SU-DHL-6 (cell line): ENCODE data around the gene SRF.
A peak's percentile ranks its signal among the peaks of the same experiment; 100 is the strongest.

Experiments
- H2AFZ ChIP-seq: fragments of 200-600 bp; sonication (generic); 2 replicates; pipeline ENCODE4 v1.6.1; 2014; ENCODE audit warnings: low read depth, mild to moderate bottlenecking, moderate library complexity, mixed read lengths, antibody characterized with exemption, low read length; ENCODE audit not compliant: severe bottlenecking
- H3F3A ChIP-seq: fragments of 200-600 bp; shearing (Covaris generic); 2 replicates; pipeline ENCODE4 v1.6.0; 2016; ENCODE audit warnings: antibody characterized with exemption, mild to moderate bottlenecking; ENCODE audit not compliant: insufficient read depth
- H3K27ac ChIP-seq: fragments of 200-600 bp; sonication (generic); 2 replicates; pipeline ENCODE4 v1.5.1; 2016; ENCODE audit warnings: low read depth, mild to moderate bottlenecking, low read length, moderate library complexity, mixed read lengths
- H3K27me3 ChIP-seq: fragments of 200-600 bp; sonication (generic), shearing (Covaris generic); 2 replicates; pipeline ENCODE4 v1.6.0; 2014; ENCODE audit warnings: mild to moderate bottlenecking, low read length
- H3K36me3 ChIP-seq: fragments of 200-600 bp; sonication (generic); 2 replicates; pipeline ENCODE4 v1.6.1; 2014; ENCODE audit warnings: mild to moderate bottlenecking, low read length, mixed read lengths
- H3K4me2 ChIP-seq: fragments of 300-600, 200-600 bp; shearing (Covaris generic), sonication (generic); 2 replicates; pipeline ENCODE4 v1.6.0; 2014; ENCODE audit warnings: low read length, low read depth, mild to moderate bottlenecking; ENCODE audit not compliant: poor library complexity, severe bottlenecking
- H3K4me3 ChIP-seq: fragments of 200-600 bp; sonication (generic); 2 replicates; pipeline ENCODE4 v1.5.1; 2014; ENCODE audit warnings: antibody characterized with exemption, low read length, mild to moderate bottlenecking, mixed read lengths; ENCODE audit not compliant: insufficient read depth, poor library complexity, severe bottlenecking
- H3K79me2 ChIP-seq: fragments of 200-600 bp; sonication (generic); 2 replicates; pipeline ENCODE4 v1.6.1; 2014; ENCODE audit warnings: mild to moderate bottlenecking, low read length, moderate library complexity; ENCODE audit not compliant: insufficient read depth
- H3K9ac ChIP-seq: fragments of 200-600 bp; sonication (generic); 2 replicates; pipeline ENCODE4 v1.7.0; 2014; ENCODE audit warnings: mild to moderate bottlenecking, low read length
- H3K9me2 ChIP-seq: fragments of 200-600 bp; sonication (generic); replicated peaks from 2 replicates; pipeline ENCODE4 v1.6.1; 2014; ENCODE audit warnings: low read length; ENCODE audit not compliant: insufficient read depth
- H3K9me3 ChIP-seq: fragments of 200-600 bp; sonication (generic); 2 replicates; pipeline ENCODE4 v1.6.1; 2014; ENCODE audit warnings: low read length, mixed read lengths; ENCODE audit not compliant: insufficient read depth
- H4K20me1 ChIP-seq: fragments of 200-600 bp; sonication (generic); 2 replicates; pipeline ENCODE4 v1.6.1; 2014; ENCODE audit warnings: low read depth, mild to moderate bottlenecking, antibody characterized with exemption, low read length, moderate library complexity, mixed read lengths
- EZH2phosphoT487 ChIP-seq: fragments of 200-600 bp; sonication (generic), shearing (Covaris generic); conservative IDR thresholded peaks from 2 replicates; pipeline ENCODE4 v1.6.1; 2018; ENCODE audit warnings: mild to moderate bottlenecking, antibody characterized with exemption, low read length, moderate library complexity, mixed read lengths
- TF ChIP-seq, protein P1 (sequence below): fragments of 200-600 bp; sonication (generic); IDR thresholded peaks from one replicate; pipeline ENCODE4 v1.5.1; 2017; ENCODE audit warnings: antibody characterized with exemption, mild to moderate bottlenecking, low read length, moderate library complexity; ENCODE audit not compliant: insufficient read depth, poor library complexity, severe bottlenecking

The SRF gene

DNA sequence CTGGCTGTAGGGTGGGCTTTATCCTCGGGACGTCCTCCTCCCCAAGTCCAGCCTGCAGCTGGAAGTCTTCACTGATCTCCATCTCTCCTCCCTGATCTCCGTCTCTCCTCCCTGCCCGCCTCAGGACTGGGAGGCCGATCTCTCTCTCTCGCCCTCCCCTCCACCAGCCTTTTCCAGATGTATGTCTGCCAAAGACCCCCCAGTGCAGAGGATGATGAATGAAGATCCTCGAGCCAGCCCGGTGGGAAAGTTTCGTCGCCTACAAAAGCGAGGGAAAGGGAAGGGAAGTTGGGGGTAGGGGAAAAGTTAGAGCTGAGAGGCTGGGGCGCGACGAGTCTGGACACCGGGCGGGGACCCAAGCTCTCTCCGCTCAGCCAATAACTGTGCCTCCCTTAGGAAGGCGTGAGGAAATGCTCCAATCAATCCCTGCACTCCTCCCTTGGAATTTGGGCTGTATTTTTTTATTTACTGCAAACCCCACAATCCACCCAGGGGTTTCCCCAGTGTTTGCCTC lies 595 bp upstream of the SRF start:
- no peaks in the 10 kb centered on the region for H3K27me3 ChIP-seq
- TF ChIP-seq, protein P1, sequence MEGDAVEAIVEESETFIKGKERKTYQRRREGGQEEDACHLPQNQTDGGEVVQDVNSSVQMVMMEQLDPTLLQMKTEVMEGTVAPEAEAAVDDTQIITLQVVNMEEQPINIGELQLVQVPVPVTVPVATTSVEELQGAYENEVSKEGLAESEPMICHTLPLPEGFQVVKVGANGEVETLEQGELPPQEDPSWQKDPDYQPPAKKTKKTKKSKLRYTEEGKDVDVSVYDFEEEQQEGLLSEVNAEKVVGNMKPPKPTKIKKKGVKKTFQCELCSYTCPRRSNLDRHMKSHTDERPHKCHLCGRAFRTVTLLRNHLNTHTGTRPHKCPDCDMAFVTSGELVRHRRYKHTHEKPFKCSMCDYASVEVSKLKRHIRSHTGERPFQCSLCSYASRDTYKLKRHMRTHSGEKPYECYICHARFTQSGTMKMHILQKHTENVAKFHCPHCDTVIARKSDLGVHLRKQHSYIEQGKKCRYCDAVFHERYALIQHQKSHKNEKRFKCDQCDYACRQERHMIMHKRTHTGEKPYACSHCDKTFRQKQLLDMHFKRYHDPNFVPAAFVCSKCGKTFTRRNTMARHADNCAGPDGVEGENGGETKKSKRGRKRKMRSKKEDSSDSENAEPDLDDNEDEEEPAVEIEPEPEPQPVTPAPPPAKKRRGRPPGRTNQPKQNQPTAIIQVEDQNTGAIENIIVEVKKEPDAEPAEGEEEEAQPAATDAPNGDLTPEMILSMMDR = no peak
- no peak for TF ChIP-seq EZH2phosphoT487
- no peaks in the 10 kb centered on the region for H3K9me2 ChIP-seq
- peaks cover 25% of the 10 kb centered on the region for H3F3A ChIP-seq
- H3K9me3 ChIP-seq = no peaks in the 10 kb centered on the region
- peak overlapping the region; percentile 30; the same call in 1 of the 2 replicates for H3K27ac ChIP-seq
- H3K9ac ChIP-seq = peak overlapping the region; percentile 90
- H3K79me2 ChIP-seq = peaks cover 24% of the 10 kb centered on the region
- peak overlapping the region; percentile 69 for H3K4me2 ChIP-seq
- H3K36me3 ChIP-seq = peaks cover 7% of the 10 kb centered on the region
- H2AFZ ChIP-seq = peak overlapping the region; percentile 50
- H3K4me3 ChIP-seq = peak overlapping the region; percentile 56
- peaks cover 5% of the 10 kb centered on the region; the same call in 1 of the 2 replicates for H4K20me1 ChIP-seq

DNA sequence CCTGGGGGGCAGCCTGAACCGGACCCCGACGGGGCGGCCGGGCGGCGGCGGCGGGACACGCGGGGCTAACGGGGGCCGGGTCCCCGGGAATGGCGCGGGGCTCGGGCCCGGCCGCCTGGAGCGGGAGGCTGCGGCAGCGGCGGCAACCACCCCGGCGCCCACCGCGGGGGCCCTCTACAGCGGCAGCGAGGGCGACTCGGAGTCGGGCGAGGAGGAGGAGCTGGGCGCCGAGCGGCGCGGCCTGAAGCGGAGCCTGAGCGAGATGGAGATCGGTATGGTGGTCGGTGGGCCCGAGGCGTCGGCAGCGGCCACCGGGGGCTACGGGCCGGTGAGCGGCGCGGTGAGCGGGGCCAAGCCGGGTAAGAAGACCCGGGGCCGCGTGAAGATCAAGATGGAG lies 636 bp downstream of the SRF start:
- H3K27ac ChIP-seq = peak overlapping the region; percentile 68
- peaks cover 12% of the 10 kb centered on the region for H3K36me3 ChIP-seq
- peaks cover 25% of the 10 kb centered on the region for H3F3A ChIP-seq
- H3K79me2 ChIP-seq = peaks cover 28% of the 10 kb centered on the region
- H4K20me1 ChIP-seq = peaks cover 5% of the 10 kb centered on the region; the same call in 1 of the 2 replicates
- H3K9me3 ChIP-seq = no peaks in the 10 kb centered on the region
- H3K27me3 ChIP-seq = no peaks in the 10 kb centered on the region
- H3K4me2 ChIP-seq = peak overlapping the region; percentile 77
- TF ChIP-seq, protein P1 = no peak
- TF ChIP-seq EZH2phosphoT487 = no peak
- peak overlapping the region; percentile 90 for H3K9ac ChIP-seq
- peak overlapping the region; percentile 14 for H2AFZ ChIP-seq
- H3K4me3 ChIP-seq = peak overlapping the region; percentile 91
- H3K9me2 ChIP-seq = no peaks in the 10 kb centered on the region

DNA sequence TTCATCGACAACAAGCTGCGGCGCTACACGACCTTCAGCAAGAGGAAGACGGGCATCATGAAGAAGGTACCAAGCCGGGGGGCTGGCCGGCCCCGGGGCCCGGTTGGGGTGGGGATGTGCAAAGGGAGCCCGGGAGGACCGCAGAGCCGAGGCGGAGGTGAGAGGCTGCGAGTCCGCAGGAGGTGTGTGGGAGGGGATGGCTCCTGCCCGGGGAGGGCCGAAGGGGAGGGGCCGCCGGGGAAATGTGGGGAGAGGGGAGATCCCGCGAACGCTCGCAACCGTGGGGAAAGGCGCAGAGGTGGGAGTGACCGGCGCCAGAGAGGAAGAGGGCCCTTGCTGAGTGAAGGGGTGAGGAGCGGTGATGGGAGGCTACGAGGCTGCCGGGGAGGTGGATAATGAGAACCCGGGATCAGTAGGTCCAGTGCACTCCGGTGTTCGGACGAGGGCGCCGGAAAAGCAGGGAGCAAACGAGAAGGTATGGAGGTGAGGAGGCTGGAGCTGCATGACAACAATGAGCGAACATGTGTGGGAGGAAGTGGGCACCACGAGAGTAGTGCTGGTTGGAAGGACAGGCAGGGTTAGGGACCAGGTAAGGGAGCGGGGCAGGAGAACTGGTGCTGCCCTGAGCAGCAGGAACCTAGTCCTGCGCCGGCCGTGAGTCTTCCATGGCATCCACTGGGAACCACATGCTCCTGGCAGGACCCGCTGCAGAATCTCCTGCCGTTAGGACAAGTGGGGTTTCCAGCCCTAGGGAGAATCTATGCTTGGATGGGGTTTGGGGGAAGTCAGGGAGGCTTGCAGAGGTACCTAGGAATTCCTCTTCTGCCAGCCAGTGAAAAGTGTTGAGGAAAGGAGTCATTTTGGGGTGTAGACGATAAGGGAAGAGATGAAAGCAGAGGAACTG lies 1.3 kb downstream of the SRF start:
- Histone ChIP-seq H3K79me2 (peaks cover 28% of the 10 kb centered on the region), H4K20me1 (peaks cover 5% of the 10 kb centered on the region; the same call in 1 of the 2 replicates), H3K9me2 (no peaks in the 10 kb centered on the region), H2AFZ (peak overlapping the region; percentile 14), H3K9ac (peak overlapping the region; percentile 90), H3K27ac (peak overlapping the region; percentile 68), H3K4me2 (peak overlapping the region; percentile 77), H3K9me3 (no peaks in the 10 kb centered on the region), H3K27me3 (no peaks in the 10 kb centered on the region), H3K36me3 (peaks cover 14% of the 10 kb centered on the region), H3K4me3 (peak overlapping the region; percentile 91), H3F3A (peaks cover 25% of the 10 kb centered on the region)
- TF ChIP-seq EZH2phosphoT487 = no peak
- TF ChIP-seq, protein P1 = no peak
